ENCODE results near the gene PLCB3. TPM values are rescaled to one million over a fixed set of nuclear protein-coding genes. Genes with fewer than 3 reads are reported as not detected.

Gene PLCB3
- total and polyA plus RNA-seq, 2 of the 13 experiments (the other 11 are each of a cell fraction or from before 2014, with no cell fraction given) = 7.5 to 13.8 TPM

DNA sequence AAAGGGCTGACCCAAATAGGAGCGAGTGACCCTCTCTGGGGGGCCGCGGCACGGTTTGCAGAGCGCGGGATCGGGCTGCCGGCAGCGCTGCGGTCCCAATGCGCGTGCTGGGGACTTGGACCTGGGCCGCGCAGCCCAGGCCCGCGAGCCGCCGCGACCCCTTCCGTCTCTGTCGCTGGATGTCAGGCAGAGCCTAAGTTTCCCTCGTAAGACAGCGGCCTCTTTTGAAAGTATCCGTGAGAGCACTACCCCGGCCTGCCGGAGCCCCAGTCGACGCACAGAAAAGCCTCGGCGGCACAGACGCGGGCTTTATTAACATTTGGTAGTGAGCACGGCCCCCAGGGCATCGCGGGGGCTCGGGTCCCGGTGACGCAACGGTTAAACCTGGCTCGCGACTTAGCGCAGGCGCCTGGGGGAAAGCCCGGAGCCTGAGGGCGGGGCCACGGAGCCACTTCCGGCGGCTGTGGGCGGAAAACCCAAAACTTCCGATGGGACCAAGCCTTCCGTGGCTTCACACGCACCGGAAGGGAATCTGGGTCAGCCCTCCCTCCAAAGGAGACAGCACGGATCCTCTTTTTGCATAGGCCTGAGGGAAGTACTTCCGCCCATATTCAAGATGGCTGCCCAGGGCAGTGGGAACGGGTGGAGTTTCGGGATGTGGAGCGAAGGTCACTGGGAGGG lies 18.4 kb downstream of the PLCB3 start (continued):
- TF ChIP-seq LCORL (IDR thresholded peaks at IDR 0.05) = no peak
- TF ChIP-seq LCORL (CRISPR knock-in tag; IDR thresholded peaks at IDR 0.05) = no peak; the same call in none of the 2 replicates
- TF ChIP-seq NR2F1 (CRISPR knock-in tag; IDR thresholded peaks at IDR 0.05) = 0 out of 4 replicates have a peak, but pooled peaks of 1 of the 2 experiments have one; percentile 3
- TF ChIP-seq NBN (conservative IDR thresholded peaks at IDR 0.05) = no peak
- 0 out of 2 replicates have a peak, but pooled peaks have one; percentile 55 for TF ChIP-seq SMAD9 (CRISPR knock-in tag; IDR thresholded peaks at IDR 0.05)
- no peak for TF ChIP-seq ZNF253 (CRISPR knock-in tag; IDR thresholded peaks at IDR 0.05; ENCODE audit: borderline replicate concordance)
- no peak for TF ChIP-seq ZNF468 (CRISPR knock-in tag; IDR thresholded peaks at IDR 0.05)
- TF ChIP-seq GATAD2A (CRISPR knock-in tag; IDR thresholded peaks at IDR 0.05) = peak; percentile 75
- no peak for TF ChIP-seq ZKSCAN8 (CRISPR knock-in tag; IDR thresholded peaks at IDR 0.05; ENCODE audit: borderline replicate concordance)
- TF ChIP-seq REPIN1 (CRISPR knock-in tag; IDR thresholded peaks at IDR 0.05; ENCODE audit: borderline replicate concordance, low read depth) = peak; percentile 31; the same call in 1 of the 2 replicates
- TF ChIP-seq YEATS2 (CRISPR knock-in tag; IDR thresholded peaks at IDR 0.05; ENCODE audit: borderline replicate concordance) = peak; percentile 92; the same call in 1 of the 2 replicates
- 0 out of 2 replicates have a peak, but pooled peaks have one; percentile 28 for TF ChIP-seq BRCA1 (CRISPR knock-in tag; IDR thresholded peaks at IDR 0.05)
- TF ChIP-seq, protein P1, sequence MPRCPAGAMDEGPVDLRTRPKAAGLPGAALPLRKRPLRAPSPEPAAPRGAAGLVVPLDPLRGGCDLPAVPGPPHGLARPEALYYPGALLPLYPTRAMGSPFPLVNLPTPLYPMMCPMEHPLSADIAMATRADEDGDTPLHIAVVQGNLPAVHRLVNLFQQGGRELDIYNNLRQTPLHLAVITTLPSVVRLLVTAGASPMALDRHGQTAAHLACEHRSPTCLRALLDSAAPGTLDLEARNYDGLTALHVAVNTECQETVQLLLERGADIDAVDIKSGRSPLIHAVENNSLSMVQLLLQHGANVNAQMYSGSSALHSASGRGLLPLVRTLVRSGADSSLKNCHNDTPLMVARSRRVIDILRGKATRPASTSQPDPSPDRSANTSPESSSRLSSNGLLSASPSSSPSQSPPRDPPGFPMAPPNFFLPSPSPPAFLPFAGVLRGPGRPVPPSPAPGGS (CRISPR knock-in tag; IDR thresholded peaks at IDR 0.05) = 0 out of 2 replicates have a peak, but pooled peaks have one; percentile 1
- TF ChIP-seq PHF21A (CRISPR knock-in tag; IDR thresholded peaks at IDR 0.05) = peak; percentile 81
- no peak for TF ChIP-seq PHB2 (IDR thresholded peaks at IDR 0.05; ENCODE audit: partially characterized antibody)
- no peak; the same call in 1 of the 2 replicates for TF ChIP-seq NFKBIZ (CRISPR knock-in tag; IDR thresholded peaks at IDR 0.05)
- TF ChIP-seq YY1 (IDR thresholded peaks at IDR 0.05; ENCODE audit: insufficient read depth, insufficient replicate concordance, low read depth, low read length) = peak; percentile 100
- TF ChIP-seq, protein P2, sequence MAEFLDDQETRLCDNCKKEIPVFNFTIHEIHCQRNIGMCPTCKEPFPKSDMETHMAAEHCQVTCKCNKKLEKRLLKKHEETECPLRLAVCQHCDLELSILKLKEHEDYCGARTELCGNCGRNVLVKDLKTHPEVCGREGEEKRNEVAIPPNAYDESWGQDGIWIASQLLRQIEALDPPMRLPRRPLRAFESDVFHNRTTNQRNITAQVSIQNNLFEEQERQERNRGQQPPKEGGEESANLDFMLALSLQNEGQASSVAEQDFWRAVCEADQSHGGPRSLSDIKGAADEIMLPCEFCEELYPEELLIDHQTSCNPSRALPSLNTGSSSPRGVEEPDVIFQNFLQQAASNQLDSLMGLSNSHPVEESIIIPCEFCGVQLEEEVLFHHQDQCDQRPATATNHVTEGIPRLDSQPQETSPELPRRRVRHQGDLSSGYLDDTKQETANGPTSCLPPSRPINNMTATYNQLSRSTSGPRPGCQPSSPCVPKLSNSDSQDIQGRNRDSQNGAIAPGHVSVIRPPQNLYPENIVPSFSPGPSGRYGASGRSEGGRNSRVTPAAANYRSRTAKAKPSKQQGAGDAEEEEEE (CRISPR knock-in tag; IDR thresholded peaks at IDR 0.05; ENCODE audit: borderline replicate concordance) = no peak; the same call in 1 of the 2 replicates
- no peak; the same call in 1 of the 2 replicates for TF ChIP-seq FIP1L1 (IDR thresholded peaks at IDR 0.05; ENCODE audit: borderline replicate concordance, insufficient read depth, low read depth, low read length)
- TF ChIP-seq, protein P3, sequence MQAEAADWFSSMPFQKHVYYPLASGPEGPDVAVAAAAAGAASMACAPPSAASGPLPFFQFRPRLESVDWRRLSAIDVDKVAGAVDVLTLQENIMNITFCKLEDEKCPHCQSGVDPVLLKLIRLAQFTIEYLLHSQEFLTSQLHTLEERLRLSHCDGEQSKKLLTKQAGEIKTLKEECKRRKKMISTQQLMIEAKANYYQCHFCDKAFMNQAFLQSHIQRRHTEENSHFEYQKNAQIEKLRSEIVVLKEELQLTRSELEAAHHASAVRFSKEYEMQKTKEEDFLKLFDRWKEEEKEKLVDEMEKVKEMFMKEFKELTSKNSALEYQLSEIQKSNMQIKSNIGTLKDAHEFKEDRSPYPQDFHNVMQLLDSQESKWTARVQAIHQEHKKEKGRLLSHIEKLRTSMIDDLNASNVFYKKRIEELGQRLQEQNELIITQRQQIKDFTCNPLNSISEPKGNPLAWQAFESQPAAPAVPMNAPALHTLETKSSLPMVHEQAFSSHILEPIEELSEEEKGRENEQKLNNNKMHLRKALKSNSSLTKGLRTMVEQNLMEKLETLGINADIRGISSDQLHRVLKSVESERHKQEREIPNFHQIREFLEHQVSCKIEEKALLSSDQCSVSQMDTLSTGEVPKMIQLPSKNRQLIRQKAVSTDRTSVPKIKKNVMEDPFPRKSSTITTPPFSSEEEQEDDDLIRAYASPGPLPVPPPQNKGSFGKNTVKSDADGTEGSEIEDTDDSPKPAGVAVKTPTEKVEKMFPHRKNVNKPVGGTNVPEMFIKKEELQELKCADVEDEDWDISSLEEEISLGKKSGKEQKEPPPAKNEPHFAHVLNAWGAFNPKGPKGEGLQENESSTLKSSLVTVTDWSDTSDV (CRISPR knock-in tag; IDR thresholded peaks at IDR 0.05) = no peak
- no peak for TF ChIP-seq SOX6 (IDR thresholded peaks at IDR 0.05)
- peak; percentile 39; the same call in 1 of the 2 replicates for TF ChIP-seq SOX6 (CRISPR knock-in tag; IDR thresholded peaks at IDR 0.05)
- no peak for TF ChIP-seq ZEB1 (IDR thresholded peaks at IDR 0.05; ENCODE audit: insufficient replicate concordance, low read depth)
- TF ChIP-seq ZNF703 (CRISPR knock-in tag; IDR thresholded peaks at IDR 0.05; ENCODE audit: borderline replicate concordance) = peak; percentile 17; the same call in 1 of the 2 replicates
